Astrocyte of the spinal cord (primary cell): ENCODE measurements around the gene STK32C.

Experiments used
- DNase-seq: peaks from one replicate; pipeline ENCODE4 v3.0.0; 2011; ENCODE audit warnings: low read depth, low spot score
- H3K4me3 ChIP-seq: 2 replicates; pipeline ENCODE4 v1.5.1; 2011; ENCODE audit warnings: low read depth, mild to moderate bottlenecking, low read length, moderate library complexity
- CTCF ChIP-seq: IDR thresholded peaks from 2 replicates; pipeline ENCODE4 v1.5.1; 2012; ENCODE audit warnings: low read depth, mild to moderate bottlenecking, low read length, inconsistent platforms
- in situ Hi-C: cut with HindIII; loops from 2 replicates; pipeline ENCODE4 v1.10.0; 2017; ENCODE audit warnings: low sequenced_read_pairs

STK32C gene

GRCh38 chr10:132203256-132204077 is 104.3 kb downstream of the STK32C start:
- no peak for DNase-seq
- in situ Hi-C loops = no loop called here
- H3K4me3 ChIP-seq = no peak overlapping the region
- no peak for TF ChIP-seq CTCF

- H3K4me3 ChIP-seq = no peak overlapping the region
- in situ Hi-C loops = no loop called here
- DNase-seq = no peak
- no peak for TF ChIP-seq CTCF
These were observed 105.4 kb downstream of the STK32C start for GRCh38 chr10:132202070-132202970.

- in situ Hi-C loops = no loop called here
- TF ChIP-seq CTCF = no peak
These were observed 106.4 kb downstream of the STK32C start for GRCh38 chr10:132201111-132201969.

GRCh38 chr10:132200344-132201110 is 107.2 kb downstream of the STK32C start:
- no peak for DNase-seq
- no peak for TF ChIP-seq CTCF
- no peak overlapping the region for H3K4me3 ChIP-seq
- in situ Hi-C loops = no loop called here

More at GRCh38 chr10:132201111-132201969, 106.4 kb downstream of the STK32C start:
- no peak for DNase-seq
- no peak overlapping the region for H3K4me3 ChIP-seq

GRCh38 chr10:132199854-132200311 is 107.9 kb downstream of the STK32C start:
- in situ Hi-C loops = no loop called here

More at GRCh38 chr10:132199854-132200311, 107.9 kb downstream of the STK32C start:
- no peak overlapping the region for H3K4me3 ChIP-seq
- no peak for TF ChIP-seq CTCF
- DNase-seq = no peak
